NCI-H1092 (cell line): ENCODE measurements around the gene ZNF516.

Experiments used
- DNase-seq: peaks from one replicate; lab custom pipeline; 2025; lab: John Stamatoyannopoulos, UW

Gene ZNF516

DNA sequence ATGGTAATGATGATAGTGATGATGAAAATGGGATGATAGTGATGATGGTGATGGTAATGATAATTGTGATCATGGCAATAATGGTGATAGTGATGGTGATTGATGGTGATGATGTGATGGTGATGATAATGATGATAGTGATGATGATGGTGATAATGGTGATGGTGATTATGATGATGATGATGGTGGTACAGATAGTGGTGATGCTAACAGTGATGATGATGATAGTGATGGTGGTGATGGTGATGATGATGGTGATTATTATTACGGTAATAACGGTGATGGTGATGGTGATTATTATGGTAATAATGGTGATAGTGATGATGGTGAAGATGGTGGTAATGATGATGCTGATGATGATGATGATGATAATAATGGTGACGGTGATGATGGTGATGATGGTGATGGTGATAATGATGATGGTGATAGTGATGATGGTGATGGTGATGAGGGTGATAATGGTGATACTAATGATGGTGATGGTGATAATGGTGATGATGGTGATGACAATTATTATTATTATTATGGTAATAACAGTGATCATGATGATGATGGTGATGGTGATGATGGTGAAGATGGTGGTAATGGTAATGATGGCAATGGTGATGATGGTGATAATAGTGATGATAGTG lies 151.0 kb downstream of the ZNF516 start:
- DNase-seq = no peak

DNA sequence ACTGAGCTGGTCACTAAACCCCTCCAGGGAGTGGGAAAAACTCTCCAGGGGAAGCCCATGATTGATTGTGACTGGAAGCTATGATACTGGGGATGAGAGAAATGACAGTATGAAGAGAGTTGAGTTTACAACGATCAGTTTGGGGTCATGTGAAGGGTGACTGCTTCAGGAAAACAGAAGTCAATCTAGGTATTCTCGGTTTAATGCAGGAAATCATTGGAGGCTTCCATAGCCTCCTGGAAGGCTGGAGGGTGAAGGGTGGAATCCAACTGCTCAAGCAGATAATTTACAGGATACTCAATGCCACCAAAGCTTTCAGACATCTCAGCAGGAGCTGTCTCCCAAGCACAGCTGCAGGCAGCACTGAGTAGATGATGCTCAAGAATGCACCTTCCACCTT lies 154.6 kb downstream of the ZNF516 start:
- no peak for DNase-seq

DNA sequence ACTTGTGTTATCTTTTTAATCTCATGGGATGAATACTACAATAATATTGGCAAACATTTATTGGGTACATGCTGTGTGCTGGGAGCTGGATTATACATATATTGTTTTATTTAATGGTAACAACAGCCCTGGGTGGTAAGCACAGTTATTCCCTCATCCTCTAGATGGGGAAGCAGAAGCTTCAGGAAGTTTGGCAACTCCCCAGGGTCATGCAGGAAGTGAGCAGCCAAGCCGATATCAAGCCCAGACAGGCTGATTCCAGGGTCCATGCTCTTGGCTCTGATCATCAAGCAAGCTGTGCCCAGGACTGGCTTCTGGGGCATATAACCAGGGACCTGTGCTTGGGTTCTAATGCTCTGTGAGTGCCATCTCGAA lies 155.8 kb downstream of the ZNF516 start:
- DNase-seq = no peak

DNA sequence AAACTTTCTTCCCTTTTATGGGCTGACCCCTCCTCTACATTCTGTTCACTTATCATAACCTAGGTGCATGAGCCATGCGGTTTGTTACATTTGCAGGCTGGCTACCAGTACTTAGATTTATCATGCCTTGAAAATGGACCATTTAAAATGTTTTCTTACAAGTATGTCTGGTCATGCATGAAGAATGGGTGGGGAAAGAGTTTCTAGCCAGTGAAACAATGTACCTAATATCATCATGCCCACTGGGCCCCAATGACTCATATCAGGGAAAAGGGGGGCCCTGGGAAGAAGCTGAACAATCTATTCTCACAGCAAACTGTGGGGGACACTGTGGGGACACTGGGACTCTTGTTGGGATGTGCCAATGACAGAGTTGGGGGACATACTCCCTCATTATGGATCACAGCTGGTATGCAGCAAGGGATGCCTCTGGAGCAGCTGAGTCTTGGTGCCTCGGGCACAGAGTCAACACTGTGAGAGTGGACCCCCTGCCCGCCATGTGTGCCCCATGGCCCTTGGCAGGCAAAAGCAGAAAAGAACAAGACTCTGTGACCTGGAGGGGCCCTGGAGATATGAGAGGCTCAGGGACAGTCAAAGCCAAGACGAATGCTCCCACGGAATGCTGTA lies 156.3 kb downstream of the ZNF516 start:
- no peak for DNase-seq

DNA sequence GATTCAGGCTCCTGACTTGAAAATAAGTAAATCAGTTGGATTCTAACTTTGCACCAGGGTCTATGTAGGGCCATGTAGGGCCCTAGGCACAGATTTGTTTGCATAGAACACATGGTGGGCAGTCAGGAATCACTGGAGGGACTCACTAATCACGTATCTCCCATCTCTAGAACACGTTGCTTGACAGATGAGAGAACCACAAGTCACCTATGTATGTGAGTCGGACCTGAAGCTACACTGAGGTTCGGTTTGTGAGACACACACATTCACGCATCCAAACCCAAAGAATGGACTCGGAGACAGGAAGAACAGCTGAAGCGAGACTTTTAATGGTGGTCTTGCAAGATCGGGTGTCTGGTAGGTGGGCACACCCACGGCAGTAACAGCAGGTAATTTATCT lies 157.0 kb downstream of the ZNF516 start:
- DNase-seq = no peak

DNA sequence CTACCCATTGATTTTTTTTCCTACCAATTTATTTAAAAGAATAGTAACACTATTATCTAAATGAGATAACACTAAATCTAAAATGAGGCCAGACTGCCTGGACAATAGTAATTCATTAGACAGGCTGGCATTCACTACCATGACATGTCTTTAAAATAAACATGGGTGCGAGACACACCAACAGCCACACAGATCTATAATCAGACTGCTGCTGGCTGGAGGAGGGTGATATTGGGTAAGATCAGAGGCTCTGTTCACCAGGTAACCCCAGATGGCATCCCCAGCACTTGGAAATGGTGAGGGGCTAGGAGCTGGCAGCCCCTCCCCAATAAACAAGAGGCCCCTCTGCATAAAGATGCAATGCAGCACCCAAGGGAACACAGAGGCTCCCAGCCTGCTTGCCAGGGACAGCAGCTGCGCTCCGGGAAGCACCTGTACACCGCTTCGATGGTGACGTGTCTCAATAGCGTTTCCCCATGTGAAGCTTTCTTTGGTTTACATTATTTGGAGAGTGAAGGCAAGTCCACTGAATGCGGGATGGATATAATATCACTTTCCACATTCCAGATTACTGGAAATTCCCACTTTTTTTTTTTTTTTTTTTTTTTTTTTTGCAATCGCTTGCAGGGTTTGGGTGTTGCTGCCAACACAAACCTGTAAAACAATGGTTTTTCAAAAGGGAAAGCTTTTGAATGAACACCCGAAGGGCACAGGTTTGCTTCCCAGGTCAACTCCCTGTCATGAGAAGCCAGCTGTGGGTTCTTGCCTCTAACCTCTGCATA lies 159.0 kb downstream of the ZNF516 start:
- peak; percentile 83 for DNase-seq

DNA sequence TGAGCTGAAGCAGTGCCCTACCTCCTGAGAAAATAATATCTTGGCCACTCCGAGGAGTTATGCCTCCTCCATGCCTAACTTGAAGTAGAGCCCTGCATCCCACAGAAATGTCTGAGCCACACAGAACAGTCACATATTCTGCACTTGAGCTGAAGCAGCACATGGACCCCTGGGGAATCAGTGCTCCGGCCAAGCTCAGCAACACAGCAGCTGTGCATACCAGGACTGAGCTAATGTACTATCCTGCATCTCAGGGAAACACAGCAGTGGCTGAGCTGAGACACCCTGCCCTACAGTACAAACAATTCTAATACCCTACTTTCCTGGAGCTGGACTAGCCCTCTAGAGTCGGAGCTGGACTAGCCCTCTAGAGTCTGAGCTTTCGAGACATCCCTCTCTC lies 166.9 kb downstream of the ZNF516 start:
- DNase-seq = no peak

DNA sequence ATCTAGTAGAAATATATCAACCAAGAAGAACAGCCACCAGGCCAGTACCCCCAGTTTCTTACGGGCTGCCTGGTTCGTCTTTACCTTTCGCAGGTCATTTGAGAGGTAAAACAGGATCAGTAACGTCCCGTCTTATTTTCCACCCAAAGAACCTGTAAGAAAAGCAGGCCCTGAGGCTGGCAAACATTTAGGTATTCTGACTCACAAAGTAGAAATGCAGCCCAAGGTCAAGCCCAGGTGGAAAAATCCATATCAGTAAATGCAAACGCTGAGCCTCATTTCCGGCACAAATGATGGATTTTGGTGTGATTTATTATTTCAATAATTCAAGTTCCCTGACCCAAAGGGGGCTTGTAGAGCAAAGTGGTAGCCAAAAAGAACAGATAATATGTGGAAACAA lies 171.2 kb downstream of the ZNF516 start:
- no peak for DNase-seq

DNA sequence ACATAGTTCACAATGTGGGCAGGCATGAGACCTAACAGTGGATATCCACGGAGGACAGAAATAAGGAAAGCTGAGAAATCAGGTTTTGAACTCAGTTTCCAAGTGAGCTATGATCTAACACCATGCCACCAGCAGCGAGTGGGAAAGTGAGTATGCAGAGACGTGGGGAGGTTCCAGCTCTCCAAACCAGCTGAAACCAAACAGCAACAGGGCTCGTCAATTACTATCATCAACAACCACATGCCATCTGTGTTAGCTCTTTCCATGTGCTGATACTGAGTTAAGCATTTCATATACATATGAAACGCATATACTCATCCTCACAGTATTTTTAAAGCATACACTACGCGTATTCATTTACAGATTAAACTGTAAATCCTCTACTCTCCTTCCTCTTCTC lies 172.4 kb downstream of the ZNF516 start:
- no peak for DNase-seq

DNA sequence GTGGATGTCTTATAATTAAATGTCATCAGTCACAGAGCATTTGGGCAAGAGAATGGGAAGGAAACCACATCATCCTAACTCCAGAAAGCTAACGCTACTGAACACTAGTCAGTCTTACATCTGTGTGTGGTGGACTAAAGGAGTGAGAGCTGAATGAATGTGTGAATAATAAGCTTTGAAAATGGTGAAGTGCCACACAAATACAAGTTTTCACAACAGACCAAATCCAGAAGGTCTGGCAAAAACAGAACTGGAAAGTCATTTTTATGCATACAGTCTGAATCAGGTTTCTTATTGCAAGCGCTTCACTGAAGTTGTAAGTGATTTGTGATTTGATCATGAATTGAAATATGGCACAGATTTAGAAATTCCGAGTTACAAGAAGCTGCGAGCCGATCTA lies 175.7 kb downstream of the ZNF516 start:
- no peak for DNase-seq

DNA sequence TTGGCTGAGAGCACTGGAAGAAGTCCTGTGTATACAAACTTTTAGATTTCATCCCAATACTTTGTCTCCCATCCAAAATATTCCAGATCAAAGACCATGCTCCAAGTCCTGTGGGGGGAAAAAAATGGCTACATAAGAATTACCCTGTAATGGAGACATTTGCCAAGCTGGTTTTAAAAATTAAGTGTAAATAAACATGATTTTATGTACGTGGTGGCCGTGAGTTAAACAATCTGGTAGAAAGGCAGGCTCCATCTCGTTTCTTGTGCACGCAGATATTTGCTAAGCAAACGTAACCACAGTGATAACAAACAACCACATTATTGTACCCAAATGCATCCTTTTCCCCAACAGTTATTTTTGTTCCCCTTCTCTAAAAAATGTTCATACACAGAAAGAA lies 176.4 kb downstream of the ZNF516 start:
- no peak for DNase-seq

DNA sequence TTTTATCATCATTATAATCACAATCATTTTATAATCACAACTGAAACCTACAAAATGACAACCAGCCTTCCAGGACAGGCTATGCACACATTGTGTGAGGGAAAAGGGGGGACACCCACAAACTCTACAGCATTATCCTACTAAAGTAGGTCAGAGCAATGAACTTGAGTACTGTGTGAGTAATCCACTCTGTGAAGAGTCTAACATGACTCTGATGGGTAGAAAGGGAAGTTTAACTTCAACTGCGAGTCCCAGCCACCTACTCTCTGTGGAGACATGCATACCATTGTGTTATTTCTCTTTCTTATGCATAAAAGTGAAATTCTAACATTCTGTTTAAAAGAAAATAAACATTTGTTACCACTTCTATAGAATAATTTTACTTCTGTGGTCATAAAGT lies 177.9 kb downstream of the ZNF516 start:
- no peak for DNase-seq

DNA sequence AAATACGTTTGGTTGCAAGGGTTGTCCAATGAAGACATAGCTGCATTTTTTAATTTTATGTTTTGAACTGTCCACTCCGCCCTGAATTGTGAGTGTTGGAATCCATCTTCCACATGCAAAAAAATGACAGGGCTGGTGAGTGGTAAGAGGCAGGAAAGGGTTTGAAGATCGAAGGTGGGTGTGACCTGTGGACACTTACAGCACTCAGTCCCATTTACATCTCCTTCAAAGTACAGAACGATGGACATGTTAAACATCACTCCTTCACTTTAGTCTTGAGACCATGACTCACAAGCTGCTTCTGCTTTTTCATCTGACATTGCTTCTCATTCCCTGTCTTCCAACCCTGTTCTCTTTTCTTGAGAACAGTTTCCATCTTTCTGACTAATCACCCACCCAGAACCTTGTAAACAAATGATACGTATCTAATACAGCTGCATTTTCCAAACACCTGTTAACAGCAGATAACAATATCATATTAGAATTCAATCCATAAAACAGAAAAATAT lies 179.3 kb downstream of the ZNF516 start:
- DNase-seq = no peak

DNA sequence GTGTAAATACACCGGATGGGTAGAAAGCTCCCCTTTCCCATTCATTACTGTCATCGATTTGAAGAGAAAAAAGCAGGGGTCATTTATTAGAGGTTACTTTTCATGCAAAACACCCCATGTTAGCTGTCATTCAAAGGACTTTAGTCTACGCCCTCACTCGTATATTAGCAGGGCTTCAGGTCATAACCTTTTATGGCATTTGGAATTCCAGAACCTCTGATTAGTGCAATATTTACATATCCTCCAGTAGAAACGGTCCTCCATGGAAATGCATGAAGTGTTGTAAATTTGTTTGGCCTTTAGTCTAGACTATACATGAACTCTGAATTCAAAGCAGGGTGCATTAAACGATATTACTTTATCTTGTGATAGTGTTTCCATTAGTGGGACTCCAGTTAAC lies 180.5 kb downstream of the ZNF516 start:
- DNase-seq = no peak

DNA sequence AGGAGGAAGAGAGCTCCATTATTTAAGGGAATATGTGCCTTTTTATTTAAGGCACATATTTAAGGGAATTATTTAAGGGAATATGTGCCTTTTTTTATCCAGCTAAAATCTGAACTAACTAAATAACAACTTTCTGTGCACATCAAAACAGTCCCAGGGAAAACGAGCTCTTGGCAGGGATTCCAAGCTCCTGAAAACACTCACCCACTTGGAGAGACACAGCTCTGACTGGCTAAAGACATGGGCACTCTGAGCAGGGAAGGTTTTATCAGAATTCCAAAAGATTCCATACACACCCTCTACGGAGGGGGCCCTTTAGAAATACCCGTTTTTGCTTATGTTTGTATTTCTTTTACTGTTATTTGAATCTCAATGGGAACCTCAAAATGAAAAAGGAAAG lies 181.0 kb downstream of the ZNF516 start:
- no peak for DNase-seq
